HG03378 (cell line): ENCODE results near the gene ALMS1.
A peak's percentile ranks its signal among the peaks of the same experiment; 100 is the strongest.
"Not testable (repeated sequence)": the region's sequence is repeated elsewhere in the genome, so short reads cannot be mapped to it uniquely, and the experiment has no call there.

Experiments
- ATAC-seq: cut with Tn5 transposase; IDR thresholded peaks from one replicate; pipeline ENCODE4 v1.9.1; 2021; ENCODE audit warnings: mild to moderate bottlenecking, moderate library complexity; ENCODE audit not compliant: unreplicated experiment

Gene ALMS1

DNA sequence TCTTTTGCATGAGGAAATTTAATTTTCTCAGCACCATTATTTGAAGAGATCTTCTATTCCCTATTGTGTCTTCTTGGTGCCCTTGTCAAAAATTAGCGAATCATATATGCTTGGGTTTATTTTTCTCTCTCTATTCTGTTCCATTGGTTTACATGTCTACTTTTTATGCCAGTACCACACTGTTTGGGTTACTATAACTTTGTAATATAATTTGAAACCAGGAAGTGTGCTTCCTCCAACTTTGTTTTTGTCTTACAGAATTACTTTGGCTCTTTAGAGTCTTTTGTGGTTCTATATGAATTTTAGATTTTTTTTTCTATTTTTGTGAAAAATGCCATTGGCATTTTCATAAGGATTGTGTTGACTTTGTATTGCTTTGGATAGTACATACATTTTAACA lies 17.6 kb downstream of the ALMS1 start:
- ATAC-seq: no peak

- ATAC-seq: no peak
These were observed 18.8 kb downstream of the ALMS1 start for GRCh38 chr2:73404409-73404808.

DNA sequence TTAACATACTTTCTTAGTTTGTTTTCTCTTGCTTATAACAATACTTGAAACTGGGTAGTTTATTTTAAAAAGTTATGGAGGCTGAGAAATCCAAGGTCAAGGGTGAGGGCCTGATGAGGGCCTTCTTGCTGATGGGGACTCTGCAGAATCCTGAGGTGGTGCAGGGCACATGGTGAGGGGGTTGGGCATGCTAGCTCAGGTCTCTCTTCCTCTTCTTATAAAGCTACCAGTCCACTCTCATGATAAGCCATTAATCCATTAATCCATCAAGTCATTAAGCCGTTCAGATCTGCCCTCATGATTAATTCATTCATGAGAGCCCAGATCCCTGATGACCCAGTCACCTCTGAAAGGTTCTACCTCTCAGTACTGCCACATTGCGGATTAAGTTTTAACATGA lies 21.4 kb downstream of the ALMS1 start:
- no peak for ATAC-seq

- peak; percentile 83 for ATAC-seq
These were observed 22.6 kb downstream of the ALMS1 start for GRCh38 chr2:73408198-73408597.

DNA sequence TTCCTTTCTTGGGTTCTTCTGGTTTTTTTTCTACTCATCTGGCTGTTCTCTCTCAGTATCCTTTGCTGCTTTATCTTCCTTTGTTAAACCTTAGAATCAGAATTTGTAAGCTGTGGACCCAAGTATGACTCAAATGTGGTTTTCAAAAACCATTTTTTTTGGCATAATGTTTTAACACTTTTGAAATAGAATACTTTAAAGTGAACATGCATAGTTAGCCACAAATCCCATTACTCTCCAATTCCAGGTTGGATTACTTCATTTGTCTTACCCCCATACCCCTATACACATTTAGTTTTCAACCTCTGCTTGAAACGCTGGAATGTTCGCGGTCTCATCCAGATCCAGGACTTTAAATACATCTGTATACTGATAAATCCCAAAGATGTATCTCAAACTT lies 29.1 kb downstream of the ALMS1 start:
- ATAC-seq: no peak

GRCh38 chr2:73415906-73416305 lies 30.3 kb downstream of the ALMS1 start:
- no peak for ATAC-seq

- no peak for ATAC-seq
These were observed 32.7 kb downstream of the ALMS1 start for GRCh38 chr2:73418343-73418742.

GRCh38 chr2:73423913-73424312 lies 38.3 kb downstream of the ALMS1 start:
- ATAC-seq: no peak

DNA sequence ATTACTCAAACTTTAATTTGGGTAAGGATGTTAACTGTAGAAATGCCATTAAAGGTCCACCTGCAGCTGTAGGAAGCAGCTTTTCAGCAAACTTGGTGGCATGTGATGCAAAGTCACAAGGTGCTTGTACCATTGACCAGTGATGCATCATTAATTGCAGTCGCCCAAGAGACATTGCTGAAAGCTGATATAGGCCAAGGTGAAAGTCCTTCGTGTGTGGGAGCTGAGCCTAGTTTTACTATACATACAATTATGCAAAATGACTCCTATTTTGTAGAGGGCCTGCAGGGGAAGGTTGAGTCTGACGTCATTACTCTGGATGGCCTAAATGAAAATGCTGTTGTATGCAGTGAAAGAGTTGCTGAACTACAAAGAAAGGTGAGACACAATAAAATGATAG lies 40.5 kb downstream of the ALMS1 start:
- ATAC-seq: no peak

GRCh38 chr2:73436019-73436418 lies 50.4 kb downstream of the ALMS1 start:
- ATAC-seq: no peak

DNA sequence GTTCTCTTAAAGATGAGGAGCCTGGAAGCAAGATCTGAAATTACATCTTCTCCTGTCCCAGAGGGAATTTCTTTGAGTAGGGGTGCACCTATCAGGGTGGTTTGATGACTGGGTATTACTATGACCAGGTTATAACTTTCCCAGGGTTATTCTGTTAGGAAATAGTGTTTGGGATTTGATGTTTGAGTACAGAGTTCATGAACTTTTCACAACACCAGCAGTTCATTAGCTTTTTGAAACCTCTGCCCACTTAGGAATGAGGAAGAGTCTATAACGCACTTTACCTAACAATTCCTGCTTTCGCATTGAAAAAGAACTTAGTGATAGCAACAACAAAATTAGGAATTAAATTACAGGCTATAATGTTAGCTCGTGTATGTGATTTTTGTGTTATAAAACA lies 58.6 kb downstream of the ALMS1 start:
- no peak for ATAC-seq

- ATAC-seq: no peak
These were observed 63.2 kb downstream of the ALMS1 start for GRCh38 chr2:73448856-73449255.

GRCh38 chr2:73449404-73449803 lies 63.8 kb downstream of the ALMS1 start:
- ATAC-seq: no peak

DNA sequence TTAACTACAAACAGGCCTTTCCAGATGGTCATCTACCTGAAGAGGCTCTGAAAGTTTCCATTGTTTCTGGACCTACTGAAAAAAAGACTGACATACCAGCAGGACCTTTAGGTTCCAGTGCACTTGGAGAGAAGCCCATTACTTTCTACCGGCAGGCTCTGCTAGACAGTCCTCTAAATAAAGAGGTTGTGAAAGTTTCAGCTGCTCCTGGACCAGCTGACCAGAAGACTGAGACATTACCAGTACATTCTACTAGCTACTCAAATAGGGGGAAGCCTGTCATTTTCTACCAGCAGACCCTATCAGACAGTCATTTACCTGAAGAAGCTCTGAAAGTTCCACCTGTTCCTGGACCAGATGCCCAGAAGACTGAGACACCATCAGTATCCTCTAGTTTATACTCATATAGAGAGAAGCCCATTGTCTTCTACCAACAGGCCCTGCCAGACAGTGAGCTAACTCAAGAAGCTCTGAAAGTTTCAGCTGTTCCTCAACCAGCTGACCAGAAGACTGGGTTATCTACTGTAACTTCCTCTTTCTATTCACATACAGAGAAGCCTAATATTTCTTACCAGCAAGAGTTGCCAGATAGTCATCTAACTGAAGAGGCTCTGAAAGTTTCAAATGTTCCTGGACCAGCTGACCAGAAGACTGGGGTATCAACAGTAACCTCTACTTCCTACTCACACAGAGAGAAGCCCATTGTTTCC lies 65.8 kb downstream of the ALMS1 start:
- ATAC-seq: peak; percentile 93

GRCh38 chr2:73457982-73458381 lies 72.3 kb downstream of the ALMS1 start:
- ATAC-seq: no peak

- ATAC-seq: not testable (repeated sequence)
These were observed 76.8 kb downstream of the ALMS1 start for GRCh38 chr2:73462388-73462787.

DNA sequence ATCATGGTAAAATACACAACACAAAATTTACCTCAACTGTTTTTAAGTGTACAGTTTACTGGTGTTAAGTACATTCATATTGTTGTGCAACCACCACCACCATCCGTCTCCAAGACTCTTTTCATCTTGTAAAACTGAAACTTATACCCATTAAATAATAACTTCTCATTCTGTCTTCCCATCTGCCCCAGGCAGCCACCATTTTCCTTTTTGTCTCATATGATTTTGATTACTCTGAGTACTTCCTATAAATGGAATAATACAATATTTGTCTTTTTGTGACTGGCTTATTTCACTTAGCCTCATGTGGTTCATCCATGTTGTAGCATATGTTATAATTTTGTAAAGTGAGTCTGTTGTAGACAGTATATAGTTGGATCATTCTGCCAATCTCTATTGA lies 82.7 kb downstream of the ALMS1 start:
- no peak for ATAC-seq

- ATAC-seq: not testable (repeated sequence)
These were observed 98.2 kb downstream of the ALMS1 start for GRCh38 chr2:73483874-73484273.

DNA sequence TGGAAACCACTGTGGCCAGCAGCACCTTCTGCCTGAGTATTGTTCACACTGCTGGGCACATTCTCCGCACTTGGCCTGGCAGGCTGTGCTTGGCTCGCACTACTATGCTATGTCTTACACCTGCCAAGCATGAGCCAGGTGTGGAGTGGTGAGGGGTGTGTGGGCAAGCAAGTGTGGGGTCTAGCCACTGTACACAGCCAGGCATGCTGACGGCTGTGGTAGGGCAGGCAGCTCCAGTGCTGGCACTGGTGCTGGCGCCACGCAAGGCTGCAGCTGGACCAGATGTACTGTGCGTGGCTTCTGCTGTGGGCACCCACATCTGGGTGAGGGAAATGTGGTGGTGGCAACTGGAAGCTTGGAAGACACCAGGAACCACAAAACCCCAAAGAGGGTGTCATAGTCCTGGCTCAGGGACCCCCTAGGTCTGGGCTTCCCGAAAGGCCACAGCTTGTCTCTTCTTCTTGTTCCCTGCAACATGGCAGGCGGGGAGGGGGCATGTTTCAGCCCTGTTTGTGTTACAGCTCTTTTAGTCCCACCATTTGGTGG lies 101.5 kb downstream of the ALMS1 start:
- ATAC-seq: no peak

DNA sequence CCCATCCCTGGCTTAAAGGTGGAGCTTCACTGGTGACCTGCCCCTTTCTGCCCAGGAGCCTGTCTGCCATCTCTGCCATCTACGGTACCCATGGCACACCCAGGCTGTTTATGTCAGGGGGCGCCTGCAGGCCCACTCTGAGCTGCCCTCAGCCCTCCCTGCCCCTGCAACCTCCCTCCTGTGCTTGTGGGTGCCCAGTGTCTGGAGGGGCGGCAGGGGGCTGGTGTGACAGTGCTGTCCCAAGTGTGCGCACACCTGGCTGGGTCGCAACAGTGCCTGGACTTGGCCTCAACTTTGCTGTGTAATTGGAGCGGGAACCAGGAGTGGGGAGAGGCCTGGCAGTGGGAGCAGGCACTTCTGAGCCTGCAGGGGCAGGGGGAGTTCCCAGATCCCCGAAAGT lies 102.4 kb downstream of the ALMS1 start:
- ATAC-seq: no peak

DNA sequence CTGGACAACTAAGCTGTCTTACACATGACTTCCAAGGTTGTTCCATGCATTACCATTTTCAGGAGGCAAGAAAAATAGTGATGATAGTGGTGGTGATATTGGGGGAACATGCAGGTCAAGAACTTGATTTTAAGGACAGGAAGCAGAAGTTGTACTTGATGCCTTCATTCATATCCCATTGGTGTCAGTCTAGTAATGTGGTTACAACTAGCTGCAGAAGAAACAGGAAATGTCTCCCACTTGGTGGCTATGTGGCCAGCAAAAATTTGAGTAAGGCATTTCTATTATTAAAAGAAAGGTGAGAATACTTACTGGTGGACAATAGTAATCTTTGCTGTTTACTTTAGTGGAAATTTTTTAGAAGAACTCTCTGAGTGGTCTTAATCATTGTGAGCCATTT lies 103.4 kb downstream of the ALMS1 start:
- ATAC-seq: peak; percentile 47

- no peak for ATAC-seq
These were observed 108.4 kb downstream of the ALMS1 start for GRCh38 chr2:73494031-73494430.

GRCh38 chr2:73503992-73504570 lies 118.4 kb downstream of the ALMS1 start:
- no peak for ATAC-seq
